WTC11 (cell line): ENCODE data around the gene ITGAE.

Source experiments
- CBFB ChIP-seq: sonication (generic); formaldehyde crosslinking; IDR thresholded peaks from 2 replicates; pipeline ENCODE4 v1.8.1; 2022; ENCODE audit warnings: mild to moderate bottlenecking, low read depth, missing genetic modification reagents
- CREB1 ChIP-seq: sonication (generic); formaldehyde crosslinking; IDR thresholded peaks from 2 replicates; pipeline ENCODE4 v1.8.0; 2023; ENCODE audit warnings: mild to moderate bottlenecking, missing genetic modification reagents
- CREM ChIP-seq: sonication (generic); formaldehyde crosslinking; IDR thresholded peaks from 2 replicates; pipeline ENCODE4 v1.8.1; 2022; ENCODE audit warnings: mild to moderate bottlenecking, missing genetic modification reagents, moderate library complexity
- FOXJ3 ChIP-seq: sonication (generic); formaldehyde crosslinking; IDR thresholded peaks from 2 replicates; pipeline ENCODE4 v1.9.0; 2021; ENCODE audit warnings: missing genetic modification reagents, mild to moderate bottlenecking, borderline replicate concordance
- FOXP1 ChIP-seq: sonication (generic); formaldehyde crosslinking; IDR thresholded peaks from 2 replicates; pipeline ENCODE4 v1.8.0; 2022; ENCODE audit warnings: missing genetic modification reagents, mild to moderate bottlenecking, moderate library complexity, borderline replicate concordance
- IRF2 ChIP-seq: sonication (generic); formaldehyde crosslinking; IDR thresholded peaks from 2 replicates; pipeline ENCODE4 v1.8.0; 2022; ENCODE audit warnings: low read depth, missing genetic modification reagents, borderline replicate concordance
- NFYB ChIP-seq: sonication (generic); formaldehyde crosslinking; conservative IDR thresholded peaks from 2 replicates; pipeline ENCODE4 v1.8.0; 2022; ENCODE audit warnings: low read depth, missing genetic modification reagents
- TEAD4 ChIP-seq: sonication (generic); formaldehyde crosslinking; IDR thresholded peaks from 2 replicates; pipeline ENCODE4 v1.8.0; 2022; ENCODE audit warnings: mild to moderate bottlenecking, missing genetic modification reagents
- ZNF121 ChIP-seq: sonication (generic); formaldehyde crosslinking; IDR thresholded peaks from 2 replicates; pipeline ENCODE4 v1.8.0; 2023; ENCODE audit warnings: missing genetic modification reagents
- TF ChIP-seq, protein P1 (sequence below): fragments of 200-600 bp; IDR thresholded peaks from 2 replicates; pipeline ENCODE4 v1.8.0; 2022; ENCODE audit warnings: antibody characterized with exemption
- TF ChIP-seq, protein P2 (sequence below): sonication (generic); formaldehyde crosslinking; conservative IDR thresholded peaks from 2 replicates; pipeline ENCODE4 v1.8.1; 2022; ENCODE audit warnings: mild to moderate bottlenecking, missing genetic modification reagents
- TF ChIP-seq, protein P3 (sequence below): fragments of 250-450 bp; sonication (Bioruptor Pico); IDR thresholded peaks from 2 replicates; pipeline ENCODE4 v1.9.0; 2021; ENCODE audit warnings: mild to moderate bottlenecking, borderline replicate concordance

DNA sequence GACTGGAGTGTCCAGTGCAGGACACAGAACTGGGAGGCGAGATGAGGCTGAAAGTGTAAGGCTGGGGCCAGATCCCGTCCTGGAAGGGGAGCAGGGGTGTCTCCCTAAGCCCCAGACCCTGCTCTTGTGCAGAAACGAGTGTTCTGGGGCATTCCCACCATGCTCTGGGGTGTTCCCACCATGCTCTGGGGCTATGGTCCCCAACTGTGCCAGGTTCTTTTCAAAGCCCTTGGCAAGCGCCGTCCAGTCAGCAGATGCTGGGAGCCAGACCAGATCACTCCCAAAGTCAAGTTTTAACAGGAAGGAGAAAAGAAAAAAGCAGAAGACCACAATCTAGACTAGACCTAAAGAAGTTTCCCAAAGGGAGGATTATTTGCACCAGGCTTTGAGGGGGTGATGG lies 135.2 kb downstream of the ITGAE start:
- TF ChIP-seq, protein P1, sequence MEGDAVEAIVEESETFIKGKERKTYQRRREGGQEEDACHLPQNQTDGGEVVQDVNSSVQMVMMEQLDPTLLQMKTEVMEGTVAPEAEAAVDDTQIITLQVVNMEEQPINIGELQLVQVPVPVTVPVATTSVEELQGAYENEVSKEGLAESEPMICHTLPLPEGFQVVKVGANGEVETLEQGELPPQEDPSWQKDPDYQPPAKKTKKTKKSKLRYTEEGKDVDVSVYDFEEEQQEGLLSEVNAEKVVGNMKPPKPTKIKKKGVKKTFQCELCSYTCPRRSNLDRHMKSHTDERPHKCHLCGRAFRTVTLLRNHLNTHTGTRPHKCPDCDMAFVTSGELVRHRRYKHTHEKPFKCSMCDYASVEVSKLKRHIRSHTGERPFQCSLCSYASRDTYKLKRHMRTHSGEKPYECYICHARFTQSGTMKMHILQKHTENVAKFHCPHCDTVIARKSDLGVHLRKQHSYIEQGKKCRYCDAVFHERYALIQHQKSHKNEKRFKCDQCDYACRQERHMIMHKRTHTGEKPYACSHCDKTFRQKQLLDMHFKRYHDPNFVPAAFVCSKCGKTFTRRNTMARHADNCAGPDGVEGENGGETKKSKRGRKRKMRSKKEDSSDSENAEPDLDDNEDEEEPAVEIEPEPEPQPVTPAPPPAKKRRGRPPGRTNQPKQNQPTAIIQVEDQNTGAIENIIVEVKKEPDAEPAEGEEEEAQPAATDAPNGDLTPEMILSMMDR, result no peak
- TF ChIP-seq NFYB, result no peak
- TF ChIP-seq TEAD4 (CRISPR knock-in tag), result no peak
- TF ChIP-seq, protein P2, sequence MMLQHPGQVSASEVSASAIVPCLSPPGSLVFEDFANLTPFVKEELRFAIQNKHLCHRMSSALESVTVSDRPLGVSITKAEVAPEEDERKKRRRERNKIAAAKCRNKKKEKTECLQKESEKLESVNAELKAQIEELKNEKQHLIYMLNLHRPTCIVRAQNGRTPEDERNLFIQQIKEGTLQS, result no peak
- no peak for TF ChIP-seq FOXP1 (CRISPR knock-in tag)
- TF ChIP-seq ZNF121, result no peak
- TF ChIP-seq, protein P3, sequence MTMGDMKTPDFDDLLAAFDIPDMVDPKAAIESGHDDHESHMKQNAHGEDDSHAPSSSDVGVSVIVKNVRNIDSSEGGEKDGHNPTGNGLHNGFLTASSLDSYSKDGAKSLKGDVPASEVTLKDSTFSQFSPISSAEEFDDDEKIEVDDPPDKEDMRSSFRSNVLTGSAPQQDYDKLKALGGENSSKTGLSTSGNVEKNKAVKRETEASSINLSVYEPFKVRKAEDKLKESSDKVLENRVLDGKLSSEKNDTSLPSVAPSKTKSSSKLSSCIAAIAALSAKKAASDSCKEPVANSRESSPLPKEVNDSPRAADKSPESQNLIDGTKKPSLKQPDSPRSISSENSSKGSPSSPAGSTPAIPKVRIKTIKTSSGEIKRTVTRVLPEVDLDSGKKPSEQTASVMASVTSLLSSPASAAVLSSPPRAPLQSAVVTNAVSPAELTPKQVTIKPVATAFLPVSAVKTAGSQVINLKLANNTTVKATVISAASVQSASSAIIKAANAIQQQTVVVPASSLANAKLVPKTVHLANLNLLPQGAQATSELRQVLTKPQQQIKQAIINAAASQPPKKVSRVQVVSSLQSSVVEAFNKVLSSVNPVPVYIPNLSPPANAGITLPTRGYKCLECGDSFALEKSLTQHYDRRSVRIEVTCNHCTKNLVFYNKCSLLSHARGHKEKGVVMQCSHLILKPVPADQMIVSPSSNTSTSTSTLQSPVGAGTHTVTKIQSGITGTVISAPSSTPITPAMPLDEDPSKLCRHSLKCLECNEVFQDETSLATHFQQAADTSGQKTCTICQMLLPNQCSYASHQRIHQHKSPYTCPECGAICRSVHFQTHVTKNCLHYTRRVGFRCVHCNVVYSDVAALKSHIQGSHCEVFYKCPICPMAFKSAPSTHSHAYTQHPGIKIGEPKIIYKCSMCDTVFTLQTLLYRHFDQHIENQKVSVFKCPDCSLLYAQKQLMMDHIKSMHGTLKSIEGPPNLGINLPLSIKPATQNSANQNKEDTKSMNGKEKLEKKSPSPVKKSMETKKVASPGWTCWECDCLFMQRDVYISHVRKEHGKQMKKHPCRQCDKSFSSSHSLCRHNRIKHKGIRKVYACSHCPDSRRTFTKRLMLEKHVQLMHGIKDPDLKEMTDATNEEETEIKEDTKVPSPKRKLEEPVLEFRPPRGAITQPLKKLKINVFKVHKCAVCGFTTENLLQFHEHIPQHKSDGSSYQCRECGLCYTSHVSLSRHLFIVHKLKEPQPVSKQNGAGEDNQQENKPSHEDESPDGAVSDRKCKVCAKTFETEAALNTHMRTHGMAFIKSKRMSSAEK (CRISPR knock-in tag), result no peak
- no peak for TF ChIP-seq IRF2 (CRISPR knock-in tag)
- TF ChIP-seq CBFB, result no peak
- no peak for TF ChIP-seq CREB1 (CRISPR knock-in tag)
- no peak for TF ChIP-seq FOXJ3 (CRISPR knock-in tag)
- TF ChIP-seq CREM (CRISPR knock-in tag), result no peak
